ENCODE data around the gene TTC9C. TPM values are rescaled to one million over a fixed set of nuclear protein-coding genes. Genes with fewer than 3 reads are reported as not detected.

The TTC9C gene
- total RNA-seq, 1 experiment from 2014 or later = 45.5 TPM

Other genes starting within 250 kb of the TTC9C start
- gene AHNAK, start 181.7 kb upstream of the TTC9C start, total RNA-seq (2014; rRNA removed; shearing (Covaris generic)) = 281 and 282 TPM in 2 replicates
- 1,888 and 1,945 TPM in 2 replicates for gene EEF1G, start 154.6 kb upstream of the TTC9C start, total RNA-seq (2014; rRNA removed; shearing (Covaris generic))
- gene TUT1, start 137.0 kb upstream of the TTC9C start, total RNA-seq (2014; rRNA removed; shearing (Covaris generic)) = 19.3 and 25.1 TPM in 2 replicates
- 223 and 229 TPM in 2 replicates for gene MTA2, start 126.6 kb upstream of the TTC9C start, total RNA-seq (2014; rRNA removed; shearing (Covaris generic))
- gene EML3, start 115.7 kb upstream of the TTC9C start, total RNA-seq (2014; rRNA removed; shearing (Covaris generic)) = 72.3 and 72.5 TPM in 2 replicates
- gene ROM1, start 115.2 kb upstream of the TTC9C start, total RNA-seq (2014; rRNA removed; shearing (Covaris generic)) = 10.9 and 13.6 TPM in 2 replicates
- gene B3GAT3, start 106.5 kb upstream of the TTC9C start, total RNA-seq (2014; rRNA removed; shearing (Covaris generic)) = 63.1 and 82.8 TPM in 2 replicates
- gene GANAB, start 81.9 kb upstream of the TTC9C start, total RNA-seq (2014; rRNA removed; shearing (Covaris generic)) = 257 and 314 TPM in 2 replicates
- 44.6 and 47.4 TPM in 2 replicates for gene INTS5, start 75.2 kb upstream of the TTC9C start, total RNA-seq (2014; rRNA removed; shearing (Covaris generic))
- 272 and 322 TPM in 2 replicates for gene C11orf98, start 63.3 kb upstream of the TTC9C start, total RNA-seq (2014; rRNA removed; shearing (Covaris generic))
- 24.5 and 25.2 TPM in 2 replicates for gene CSKMT, start 63.2 kb upstream of the TTC9C start, total RNA-seq (2014; rRNA removed; shearing (Covaris generic))
- gene UQCC3, start 56.8 kb upstream of the TTC9C start, total RNA-seq (2014; rRNA removed; shearing (Covaris generic)) = 124 and 141 TPM in 2 replicates
- gene LBHD1, start 56.2 kb upstream of the TTC9C start, total RNA-seq (2014; rRNA removed; shearing (Covaris generic)) = 11.3 and 13.3 TPM in 2 replicates
- gene UBXN1, start 49.4 kb upstream of the TTC9C start, total RNA-seq (2014; rRNA removed; shearing (Covaris generic)) = 247 and 265 TPM in 2 replicates
- 0.50 TPM in 1 of 2 replicates, not detected in the other for gene LRRN4CL, start 39.0 kb upstream of the TTC9C start, total RNA-seq (2014; rRNA removed; shearing (Covaris generic))
- gene BSCL2, start 21.1 kb upstream of the TTC9C start, total RNA-seq (2014; rRNA removed; shearing (Covaris generic)) = 147 and 161 TPM in 2 replicates
- not detected in 2 replicates for gene GNG3, start 20.8 kb upstream of the TTC9C start, total RNA-seq (2014; rRNA removed; shearing (Covaris generic))
- 12.2 and 12.3 TPM in 2 replicates for gene HNRNPUL2, start 1.0 kb upstream of the TTC9C start, total RNA-seq (2014; rRNA removed; shearing (Covaris generic))
- gene ZBTB3, start 25.7 kb downstream of the TTC9C start, total RNA-seq (2014; rRNA removed; shearing (Covaris generic)) = 10.6 and 13.1 TPM in 2 replicates
- 138 and 141 TPM in 2 replicates for gene POLR2G, start 33.1 kb downstream of the TTC9C start, total RNA-seq (2014; rRNA removed; shearing (Covaris generic))
- 57.9 and 71.7 TPM in 2 replicates for gene TAF6L, start 42.9 kb downstream of the TTC9C start, total RNA-seq (2014; rRNA removed; shearing (Covaris generic))
- 87.6 and 114 TPM in 2 replicates for gene TMEM179B, start 58.9 kb downstream of the TTC9C start, total RNA-seq (2014; rRNA removed; shearing (Covaris generic))
- gene TMEM223, start 63.5 kb downstream of the TTC9C start, total RNA-seq (2014; rRNA removed; shearing (Covaris generic)) = 77.3 and 79.3 TPM in 2 replicates
- 24.4 and 31.7 TPM in 2 replicates for gene NXF1, start 77.0 kb downstream of the TTC9C start, total RNA-seq (2014; rRNA removed; shearing (Covaris generic))
- gene STX5, start 103.6 kb downstream of the TTC9C start, total RNA-seq (2014; rRNA removed; shearing (Covaris generic)) = 64.6 and 80.6 TPM in 2 replicates
- gene TEX54, start 104.4 kb downstream of the TTC9C start, total RNA-seq (2014; rRNA removed; shearing (Covaris generic)) = 0.61 TPM in 1 of 2 replicates, not detected in the other
- gene WDR74, start 111.1 kb downstream of the TTC9C start, total RNA-seq (2014; rRNA removed; shearing (Covaris generic)) = 183 and 191 TPM in 2 replicates
- gene SLC3A2, start 152.4 kb downstream of the TTC9C start, total RNA-seq (2014; rRNA removed; shearing (Covaris generic)) = 418 and 438 TPM in 2 replicates
- gene CHRM1, start 192.9 kb downstream of the TTC9C start, total RNA-seq (2014; rRNA removed; shearing (Covaris generic)) = 0.18 TPM in 1 of 2 replicates, not detected in the other

Data from HT-29 (cell line).